Right renal cortex interstitium (tissue), 3 donors: ENCODE measurements around the gene RNF141. TPM values are rescaled to one million over a fixed set of nuclear protein-coding genes. Genes with fewer than 3 reads are reported as not detected.

Experiments
- DNase-seq, 3 donors: peaks; one replicate each; pipeline ENCODE4 v3.0.0-alpha.2; 2013; ENCODE audit warnings: low read depth in 3 of 3, low spot score in 2 of 3
- polyA plus RNA-seq, 3 donors: library from polyadenylated mRNA; unstranded; fragments of 120-200 nt; gene quantifications; one replicate each; pipeline ENCODE4 v1.2.1, GENCODE V29; 2013; ENCODE audit not compliant: insufficient read length in 3 of 3

RNF141 gene
- polyA plus RNA-seq, 3 donors = 42.7 to 49.9 (median 48.3) TPM

DNA sequence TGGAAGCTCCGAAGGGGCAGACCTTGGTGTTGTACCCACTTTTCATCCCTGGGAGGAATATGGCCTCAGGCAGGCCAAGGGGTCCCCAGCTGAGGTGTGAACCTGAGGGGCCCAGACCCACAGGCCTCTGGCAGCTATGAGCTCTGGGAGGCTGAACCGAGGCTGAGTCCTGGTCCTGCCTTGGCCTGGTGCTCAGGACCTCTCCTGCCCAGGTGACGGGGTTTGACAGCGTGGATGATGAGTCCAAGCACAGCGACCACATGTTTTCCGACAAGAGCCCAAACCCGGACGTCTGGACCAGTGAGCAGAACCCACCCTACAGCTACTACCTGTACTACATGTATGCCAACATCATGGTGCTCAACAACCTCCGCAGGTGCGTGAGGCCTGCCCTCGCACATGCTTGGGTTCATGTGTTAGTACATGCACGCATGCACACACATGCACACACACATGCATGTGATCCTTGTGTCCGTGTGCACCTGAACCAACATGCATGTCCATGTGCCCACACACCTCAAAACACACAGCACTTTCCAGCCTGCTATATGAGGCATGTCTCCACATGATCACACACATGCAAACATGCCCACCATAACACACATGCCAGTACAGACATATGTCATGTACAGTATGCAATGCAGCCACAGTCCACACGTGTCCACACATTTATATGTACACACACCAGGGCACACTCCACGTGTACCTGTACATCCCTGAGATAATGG is 40.9 kb downstream of the RNF141 start:
- no peak for DNase-seq

DNA sequence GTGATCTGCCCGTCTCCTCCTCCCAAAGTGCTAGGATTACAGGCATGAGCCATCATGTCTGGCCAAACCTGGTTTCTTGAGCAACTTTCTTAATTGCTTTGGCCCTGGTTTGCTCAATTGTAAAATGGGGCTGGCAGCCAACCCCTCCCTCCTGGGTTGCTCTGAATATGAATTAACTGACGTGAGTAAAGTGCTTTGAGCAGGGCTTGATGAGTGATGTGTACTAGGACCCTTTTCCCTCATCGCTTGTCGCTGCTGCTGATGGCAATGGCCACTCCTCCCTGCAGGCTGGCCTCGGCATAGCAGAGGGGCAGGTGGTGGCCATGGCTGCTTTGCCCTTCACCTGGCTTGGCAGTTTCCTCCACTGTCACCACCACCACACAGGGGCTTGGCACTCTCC is 41.5 kb downstream of the RNF141 start:
- no peak for DNase-seq

DNA sequence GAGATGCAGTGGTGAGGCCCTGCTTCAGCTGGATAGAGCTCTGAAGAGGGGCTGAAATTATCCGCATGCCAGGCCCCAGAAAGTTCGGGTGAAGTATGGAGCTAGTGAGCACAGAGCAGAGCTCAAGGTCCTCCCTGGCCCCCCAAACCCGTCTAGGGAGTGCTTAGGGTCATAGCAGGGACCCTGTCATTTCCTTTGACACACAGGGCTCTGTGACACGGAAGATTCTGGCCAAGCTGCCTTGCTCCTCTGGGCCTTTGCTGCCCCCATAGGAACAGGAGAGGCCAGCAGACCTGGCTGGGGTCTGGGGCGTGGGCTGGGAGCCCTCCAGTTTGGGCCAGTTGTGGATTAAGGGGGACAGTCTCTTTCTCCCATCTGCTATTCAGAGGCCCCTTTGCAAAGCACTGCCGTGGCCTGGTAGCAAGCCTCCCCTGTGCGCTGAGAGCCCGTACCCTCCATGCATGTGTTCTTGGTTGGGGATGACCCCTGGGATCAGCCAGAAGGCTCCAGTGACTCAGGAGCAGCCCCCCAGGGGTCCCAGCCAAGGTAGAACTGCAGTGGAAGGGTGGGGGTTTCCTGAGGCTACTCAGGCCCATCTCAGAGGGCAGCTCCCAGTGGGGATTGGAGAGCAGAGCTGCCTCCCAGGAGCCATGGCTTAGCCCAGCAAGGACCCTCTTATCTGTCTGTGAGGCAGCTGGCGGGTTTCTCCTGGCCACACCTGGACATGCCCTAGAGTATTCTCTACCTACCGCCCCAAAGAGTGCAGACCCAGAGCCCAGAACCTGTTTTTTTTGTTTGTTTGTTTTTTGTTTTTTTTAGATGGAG is 42.3 kb downstream of the RNF141 start:
- DNase-seq = no peak

DNA sequence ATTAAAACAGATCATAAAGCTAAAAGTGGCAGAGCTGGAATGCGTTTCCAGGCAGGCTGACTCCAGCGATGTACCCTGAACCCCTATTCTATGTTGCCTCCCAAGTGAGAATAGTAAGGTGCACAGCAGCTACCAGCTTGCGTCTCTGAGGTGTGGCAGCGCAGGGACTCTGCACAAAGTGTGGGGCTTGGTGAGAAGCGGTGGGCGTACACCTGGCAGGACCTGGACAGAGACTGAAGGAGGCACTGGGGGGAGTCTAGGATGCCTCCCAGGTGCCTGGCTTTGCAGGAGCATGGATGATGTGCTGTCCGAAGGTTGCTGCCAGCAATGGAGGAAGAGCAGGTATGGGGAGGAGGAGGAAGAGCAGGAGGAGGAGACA is 43.0 kb downstream of the RNF141 start:
- DNase-seq = no peak

DNA sequence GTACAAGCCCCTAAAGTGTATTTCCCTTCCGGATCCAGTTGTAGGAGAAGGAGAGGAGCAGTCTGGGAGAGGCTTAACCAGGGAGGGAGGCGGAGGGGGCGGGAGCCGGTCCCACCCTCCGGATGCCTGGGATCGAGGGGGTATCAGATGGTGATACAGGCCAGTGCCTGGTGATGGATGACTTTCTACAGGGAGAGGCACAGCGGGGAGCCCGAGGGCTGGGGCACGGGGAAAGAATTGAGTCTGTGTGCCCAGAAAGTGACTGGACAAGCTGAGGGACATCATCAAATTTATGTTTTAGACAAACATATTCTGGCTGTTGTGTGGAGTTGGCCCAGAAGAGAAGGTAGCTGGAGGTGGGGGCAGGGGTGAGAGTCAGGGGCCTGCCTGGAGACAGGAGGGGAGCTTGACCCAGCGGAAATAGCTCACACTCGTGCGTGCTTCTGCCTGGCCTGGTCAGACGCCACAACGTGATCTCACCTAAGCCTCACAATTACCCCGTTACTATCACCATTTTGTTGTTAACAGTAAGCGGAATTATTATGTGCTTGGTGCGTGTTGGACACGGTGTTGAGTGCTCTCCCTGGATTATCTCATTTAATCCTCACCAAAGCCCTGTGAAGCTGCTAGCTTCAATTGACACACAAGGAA is 43.5 kb downstream of the RNF141 start:
- no peak for DNase-seq

DNA sequence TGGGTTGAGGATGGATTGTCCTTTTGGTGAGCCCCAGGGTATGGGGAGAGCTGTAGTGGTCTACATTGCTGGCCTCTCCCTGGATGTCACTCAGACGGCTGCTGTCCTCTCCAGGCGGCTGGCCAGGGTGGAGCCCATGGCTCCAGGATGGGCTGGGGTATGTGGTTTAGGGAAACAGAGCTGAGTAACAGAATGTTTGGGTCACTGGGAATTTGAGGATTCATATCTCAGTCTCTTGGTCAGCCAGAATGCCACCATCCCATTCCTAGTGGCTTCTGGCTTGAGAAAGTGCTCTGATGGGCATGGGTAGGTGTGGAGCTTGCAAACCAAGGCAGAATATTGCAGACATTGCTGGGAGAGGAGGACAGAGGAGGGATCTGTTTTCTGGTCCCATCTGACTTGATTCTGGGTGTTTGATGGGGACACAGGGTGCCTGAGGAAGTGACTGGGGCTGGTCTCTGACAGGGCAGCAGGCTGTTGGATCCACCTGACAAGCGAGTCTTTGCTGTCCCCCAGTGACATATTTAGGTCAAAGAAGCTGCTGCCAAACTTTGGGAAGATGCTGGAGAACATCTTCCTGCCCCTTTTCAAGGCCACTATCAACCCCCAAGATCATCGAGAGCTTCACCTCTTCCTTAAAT is 44.6 kb downstream of the RNF141 start:
- no peak for DNase-seq

DNA sequence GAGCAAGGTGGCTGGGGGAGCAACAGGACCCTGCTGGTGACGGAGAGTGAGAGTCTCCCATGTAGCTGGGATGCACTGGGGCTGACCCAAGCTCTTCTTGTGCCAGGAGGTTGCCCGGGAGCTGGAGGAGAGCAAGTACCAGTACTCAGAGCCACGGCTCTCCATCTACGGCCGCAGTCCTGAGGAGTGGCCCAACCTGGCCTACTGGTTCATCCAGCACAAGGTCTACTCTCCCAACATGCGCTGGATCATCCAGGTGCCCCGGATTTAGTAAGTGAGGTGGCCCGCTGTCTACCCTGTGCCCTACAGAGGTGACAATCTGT is 45.6 kb downstream of the RNF141 start:
- no peak for DNase-seq

DNA sequence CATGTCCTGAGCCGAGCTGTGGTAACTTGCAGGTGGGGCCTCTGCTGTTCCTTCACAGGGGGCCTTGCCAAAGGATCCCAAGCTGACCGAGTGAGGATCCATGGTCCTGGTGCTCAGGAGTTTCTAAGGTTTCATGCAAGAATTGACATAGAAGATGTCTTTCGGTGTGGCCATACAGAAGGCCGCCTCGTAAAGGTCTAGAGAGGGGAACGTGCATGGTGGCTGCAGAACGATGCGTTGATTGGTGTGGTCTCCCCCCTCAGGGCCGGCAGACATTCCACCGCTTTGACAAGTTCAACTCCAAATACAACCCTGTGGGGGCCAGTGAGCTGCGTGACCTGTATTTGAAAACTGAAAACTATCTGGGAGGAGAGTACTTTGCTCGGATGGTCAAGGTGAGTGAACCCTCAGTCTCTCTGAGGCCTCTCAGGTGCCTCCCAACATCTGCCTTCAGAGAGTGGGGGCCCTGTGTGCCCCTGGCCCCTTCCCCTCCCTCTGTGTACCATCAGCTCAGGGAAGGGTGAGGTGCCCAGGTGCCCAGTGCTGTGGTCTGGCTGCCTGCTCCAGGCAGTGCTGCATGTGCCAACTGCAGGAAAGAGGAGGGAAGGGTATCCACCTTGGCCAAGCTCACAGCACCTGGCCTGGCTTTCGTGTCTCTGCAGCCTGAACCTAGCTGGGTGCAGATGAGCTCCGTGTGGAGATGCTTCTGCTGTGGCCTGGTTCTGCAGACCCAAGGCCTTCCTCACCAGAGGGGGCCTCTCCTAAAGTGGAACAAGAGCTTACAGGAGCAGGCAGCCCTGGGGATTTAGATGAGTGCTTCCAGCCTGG is 46.1 kb downstream of the RNF141 start:
- no peak for DNase-seq

DNA sequence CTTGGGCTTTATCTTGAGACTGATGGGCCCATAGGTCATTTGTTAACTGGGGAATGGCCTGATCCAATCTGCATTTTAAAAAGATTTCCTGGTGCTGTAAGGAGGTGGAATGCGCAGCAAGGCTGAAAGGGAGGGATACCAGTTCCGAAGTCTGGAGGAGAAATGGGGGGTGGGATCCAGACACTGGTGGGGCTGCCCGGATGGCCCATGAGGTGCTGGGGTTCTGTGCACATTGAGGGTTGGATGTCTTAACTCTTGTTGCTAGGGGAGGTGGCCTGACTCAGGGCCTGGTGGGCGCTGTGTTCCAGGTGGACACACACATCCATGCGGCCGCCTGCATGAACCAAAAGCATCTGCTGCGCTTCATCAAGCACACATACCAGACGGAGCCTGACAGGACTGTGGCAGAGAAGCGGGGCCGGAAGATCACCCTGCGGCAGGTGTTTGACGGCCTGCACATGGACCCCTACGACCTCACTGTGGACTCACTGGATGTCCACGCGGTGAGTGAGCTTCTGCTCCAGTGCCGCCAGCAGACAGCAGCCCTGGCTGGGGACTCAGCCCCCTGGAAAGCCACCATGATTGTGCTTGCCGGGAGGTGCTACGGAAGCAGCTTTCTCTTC is 47.8 kb downstream of the RNF141 start:
- DNase-seq = no peak

DNA sequence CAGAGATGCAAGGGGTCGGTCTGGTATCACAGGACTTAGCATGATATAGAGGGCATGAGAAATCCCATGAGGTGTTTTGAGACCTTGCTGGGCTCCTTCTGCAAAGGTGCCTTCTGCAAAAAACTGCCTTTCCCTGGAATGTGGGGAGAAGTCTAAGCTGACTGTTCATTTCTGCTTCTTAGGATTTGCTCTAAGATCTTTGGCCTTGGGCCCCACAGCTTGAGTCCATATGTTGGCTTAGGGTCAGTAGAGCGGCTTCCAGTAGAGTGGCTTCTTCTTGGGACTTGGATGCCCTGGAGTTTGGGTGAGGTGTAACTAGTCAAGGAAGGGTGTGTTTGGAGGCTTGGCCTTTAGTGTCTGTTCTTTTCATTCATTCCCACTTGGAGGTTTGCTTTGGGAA is 48.9 kb downstream of the RNF141 start:
- no peak for DNase-seq

DNA sequence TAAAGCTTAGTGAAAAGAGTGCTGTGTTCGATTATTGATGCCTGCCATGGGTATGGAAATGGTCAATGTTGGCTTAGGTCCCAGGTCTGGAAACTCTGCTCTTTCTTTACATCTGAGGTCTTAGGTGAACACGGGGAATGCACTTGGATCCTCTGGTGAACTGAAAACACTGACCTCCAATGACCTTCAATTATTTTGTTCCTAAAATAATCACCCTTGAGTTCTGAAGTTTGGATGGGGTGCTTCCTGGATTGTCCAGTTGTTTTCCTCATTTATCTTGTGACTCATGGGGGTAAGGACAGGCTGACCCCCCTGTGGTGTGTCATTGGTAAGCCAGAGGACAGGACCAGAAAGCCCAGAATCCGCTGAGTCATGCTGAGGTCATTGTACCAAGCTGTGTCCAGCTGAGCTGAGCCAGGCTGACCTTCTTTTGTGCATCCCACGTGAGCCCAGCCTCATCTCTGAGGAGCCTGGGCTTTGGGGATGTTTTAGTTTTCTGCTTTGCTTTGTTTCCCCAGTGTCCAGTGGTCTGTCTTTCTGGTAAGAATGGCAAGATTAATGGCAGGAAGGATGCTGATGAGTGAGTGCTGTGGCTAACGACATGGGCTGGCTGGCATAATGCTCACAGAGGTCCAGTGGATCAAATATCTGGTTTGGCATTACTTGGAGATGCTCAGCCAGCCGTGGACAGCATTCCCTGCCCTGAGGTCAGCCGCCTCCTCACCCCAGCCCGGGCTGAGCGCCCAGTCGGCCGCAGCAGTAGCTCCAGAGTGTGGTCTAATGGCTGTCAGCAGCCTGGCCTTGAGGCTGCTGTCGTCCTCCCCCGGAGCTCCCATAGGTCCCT is 50.4 kb downstream of the RNF141 start:
- DNase-seq = no peak

DNA sequence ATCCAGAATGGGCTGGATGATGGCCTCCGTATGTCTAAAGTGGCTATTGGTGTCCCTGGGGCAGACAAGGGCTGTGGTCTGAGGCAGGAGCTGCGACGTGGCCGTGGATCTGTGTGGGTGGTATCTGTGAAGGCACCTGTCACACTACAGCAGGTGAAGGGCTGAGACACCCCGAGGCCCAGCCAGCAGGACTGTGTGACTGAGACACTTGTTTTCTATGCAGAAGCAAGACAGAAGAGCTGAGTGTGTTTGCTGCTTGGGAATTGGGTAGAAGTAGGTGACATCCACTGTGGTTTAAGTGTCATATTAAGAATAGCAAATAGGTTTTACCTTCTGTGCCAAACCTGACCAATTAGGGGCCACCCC is 51.0 kb downstream of the RNF141 start:
- DNase-seq = no peak

DNA sequence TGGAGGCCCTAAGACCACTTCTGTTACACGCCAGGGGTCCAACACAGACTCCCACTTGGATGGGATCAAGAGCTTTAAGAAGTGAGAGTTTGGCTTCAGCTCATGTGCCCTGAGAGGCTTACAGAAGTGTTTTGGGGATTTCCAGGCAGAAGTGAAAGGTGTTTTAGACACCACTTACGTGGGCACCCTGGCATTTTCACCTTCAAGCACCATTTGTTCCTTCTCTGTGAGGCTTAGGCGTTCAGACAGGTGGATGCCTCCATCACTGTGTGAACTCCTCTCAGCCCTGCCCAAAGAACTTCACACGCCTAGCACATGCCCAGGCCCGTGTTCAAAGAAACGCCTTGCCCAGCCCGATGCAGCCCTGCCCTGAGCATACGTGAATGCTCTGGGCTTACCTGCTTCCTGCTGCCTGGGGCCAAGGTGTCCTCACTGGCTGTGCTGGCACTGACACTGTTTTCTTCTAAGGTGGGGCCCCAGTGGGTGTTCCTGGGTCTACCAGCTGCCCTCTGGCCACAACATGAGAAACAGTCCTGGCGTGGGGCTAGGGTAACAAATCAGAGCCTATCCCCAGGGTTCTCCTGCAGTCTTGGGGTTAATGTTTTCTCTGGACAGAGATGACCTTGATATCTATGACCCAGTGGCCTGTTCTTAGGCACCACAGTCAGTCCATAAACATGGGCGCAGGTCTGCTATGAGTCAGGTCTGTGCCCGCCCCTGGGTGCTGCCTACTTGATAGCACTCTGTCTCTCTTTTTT is 51.9 kb downstream of the RNF141 start:
- DNase-seq = no peak

DNA sequence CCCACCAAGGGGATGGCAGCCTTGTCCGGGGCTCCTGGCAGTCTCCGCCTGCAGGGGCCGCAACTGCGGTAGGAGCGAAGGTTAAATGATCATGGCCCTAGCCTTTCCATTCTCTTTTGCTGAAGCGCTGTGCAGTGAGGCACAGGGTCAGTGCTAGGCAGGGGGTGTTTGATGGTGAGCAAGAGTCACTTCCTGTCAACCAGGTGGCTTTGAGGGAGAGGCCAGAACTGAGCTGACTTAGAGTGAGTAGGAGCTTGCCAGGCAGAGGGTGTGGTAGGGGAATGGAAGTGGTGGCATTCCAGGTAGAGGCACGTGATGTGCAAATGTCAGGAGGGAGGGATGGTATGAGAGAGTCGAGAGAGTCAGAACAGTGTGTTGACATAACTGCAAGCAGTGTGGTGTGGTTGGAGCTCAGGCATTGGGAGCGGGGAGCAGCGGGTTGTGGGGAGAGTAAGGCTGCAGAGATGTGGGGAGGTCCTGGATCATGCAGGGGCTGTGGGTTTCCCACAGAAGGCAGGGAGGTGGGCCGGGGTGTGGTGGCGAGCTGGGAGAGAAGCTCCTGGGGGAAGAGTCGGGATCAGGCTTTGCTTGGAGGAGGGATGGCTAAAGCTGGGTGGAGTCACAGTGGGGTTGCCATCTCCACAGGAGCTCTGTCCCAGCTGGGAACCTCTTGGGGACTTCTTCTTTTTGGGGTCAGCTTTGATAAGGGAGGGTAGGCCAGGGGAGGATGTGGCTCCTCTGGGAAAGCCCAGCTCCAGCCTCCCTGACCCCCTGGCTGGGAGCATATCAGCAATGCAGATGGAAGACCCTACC is 52.7 kb downstream of the RNF141 start:
- no peak for DNase-seq

DNA sequence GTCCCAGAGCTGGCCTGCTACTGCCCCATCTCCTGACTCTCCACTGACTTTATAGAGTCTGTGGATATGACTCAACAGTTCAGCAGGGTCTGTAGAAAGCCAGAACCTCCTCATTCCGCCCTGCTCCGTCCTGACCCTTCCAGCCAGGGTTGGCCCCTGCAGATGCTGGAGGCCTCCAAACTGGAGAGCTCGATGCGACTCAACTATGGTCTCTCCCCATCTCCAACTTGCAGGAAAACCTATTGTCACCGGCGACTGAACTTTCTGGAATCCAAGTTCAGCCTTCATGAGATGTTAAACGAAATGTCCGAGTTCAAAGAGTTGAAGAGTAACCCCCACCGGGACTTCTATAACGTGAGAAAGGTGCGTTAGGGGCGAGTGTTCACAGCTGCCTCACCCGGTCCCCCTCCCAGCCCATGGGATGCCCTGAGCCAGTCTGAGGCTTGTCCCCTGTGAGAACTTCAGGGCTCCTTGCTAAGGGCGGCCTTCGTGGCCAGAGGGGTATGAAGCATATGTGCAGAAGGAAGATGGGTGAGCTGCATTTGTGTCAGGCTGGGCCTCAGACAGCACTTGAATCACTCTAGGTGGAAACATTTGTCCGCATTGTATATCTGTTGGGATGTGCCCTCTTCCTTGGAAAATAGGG is 53.9 kb downstream of the RNF141 start:
- DNase-seq = no peak

DNA sequence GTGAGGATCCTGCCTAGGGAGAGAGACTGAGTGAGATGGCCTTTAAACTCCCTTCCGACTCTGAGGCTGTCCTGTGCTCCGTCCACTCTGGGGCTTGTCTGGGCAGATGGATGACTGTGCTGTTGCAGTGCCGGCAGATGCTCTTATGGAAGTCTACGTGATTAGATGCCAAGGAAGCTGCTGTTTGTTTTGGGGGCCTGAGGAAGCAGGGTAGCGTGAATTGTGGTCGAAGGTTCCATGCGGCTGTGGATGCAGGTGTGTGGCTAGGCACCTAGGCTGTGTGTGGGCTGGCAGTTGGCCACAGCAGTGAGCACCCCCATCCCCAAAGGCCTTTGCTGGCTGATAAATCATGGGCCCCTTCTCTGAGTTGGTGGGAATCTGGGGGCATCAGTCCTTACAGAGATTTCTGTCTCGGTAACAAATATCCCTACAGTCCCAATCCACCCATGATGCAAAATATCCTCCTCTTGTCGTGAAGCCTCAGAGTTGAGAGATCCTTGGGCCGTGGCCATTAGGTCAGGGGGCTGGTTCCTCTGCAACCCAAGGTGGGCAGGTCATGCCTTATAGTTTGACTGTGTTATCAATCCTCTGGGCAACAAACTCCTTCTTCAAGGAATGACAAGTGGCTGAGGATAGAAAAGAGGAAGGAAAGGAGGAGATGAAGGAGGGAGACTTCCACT is 54.7 kb downstream of the RNF141 start:
- no peak for DNase-seq

DNA sequence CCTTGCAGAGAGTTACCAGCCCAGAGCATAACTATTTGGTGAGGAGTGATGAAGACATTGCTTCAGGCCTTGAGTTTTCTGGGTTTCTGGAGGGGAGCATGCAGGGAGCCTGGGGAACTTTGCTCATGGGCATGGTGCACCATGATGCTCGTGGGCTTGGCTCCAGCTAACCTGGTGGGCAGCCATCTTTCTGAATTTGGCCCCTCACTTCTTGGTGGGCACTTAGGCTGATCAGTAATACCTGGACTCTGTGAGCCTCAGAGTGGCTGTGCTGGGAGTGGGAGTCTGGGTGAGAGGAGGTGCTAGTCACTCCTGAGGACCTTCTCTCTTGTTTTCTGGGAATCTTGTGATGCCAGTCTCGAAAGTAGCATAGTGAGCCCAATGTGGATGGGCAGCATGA is 55.3 kb downstream of the RNF141 start:
- no peak for DNase-seq
